HG03571 (cell line): ENCODE measurements around the gene DISC1.

Experiments
- ATAC-seq: cut with Tn5 transposase; IDR thresholded peaks from one replicate; pipeline ENCODE4 v1.9.1; 2021; ENCODE audit not compliant: unreplicated experiment

Gene DISC1

DNA sequence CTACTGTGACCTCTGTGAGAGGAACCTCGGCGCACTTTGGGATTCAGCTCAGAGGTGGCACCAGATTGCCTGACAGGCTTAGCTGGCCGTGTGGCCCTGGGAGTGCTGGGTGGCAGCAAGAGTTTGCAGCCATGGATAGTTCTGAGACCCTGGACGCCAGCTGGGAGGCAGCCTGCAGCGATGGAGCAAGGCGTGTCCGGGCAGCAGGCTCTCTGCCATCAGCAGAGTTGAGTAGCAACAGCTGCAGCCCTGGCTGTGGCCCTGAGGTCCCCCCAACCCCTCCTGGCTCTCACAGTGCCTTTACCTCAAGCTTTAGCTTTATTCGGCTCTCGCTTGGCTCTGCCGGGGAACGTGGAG, 67.5 kb downstream of the DISC1 start:
- no peak for ATAC-seq

GRCh38 chr1:231694465-231695077, 68.0 kb downstream of the DISC1 start:
- no peak for ATAC-seq

DNA sequence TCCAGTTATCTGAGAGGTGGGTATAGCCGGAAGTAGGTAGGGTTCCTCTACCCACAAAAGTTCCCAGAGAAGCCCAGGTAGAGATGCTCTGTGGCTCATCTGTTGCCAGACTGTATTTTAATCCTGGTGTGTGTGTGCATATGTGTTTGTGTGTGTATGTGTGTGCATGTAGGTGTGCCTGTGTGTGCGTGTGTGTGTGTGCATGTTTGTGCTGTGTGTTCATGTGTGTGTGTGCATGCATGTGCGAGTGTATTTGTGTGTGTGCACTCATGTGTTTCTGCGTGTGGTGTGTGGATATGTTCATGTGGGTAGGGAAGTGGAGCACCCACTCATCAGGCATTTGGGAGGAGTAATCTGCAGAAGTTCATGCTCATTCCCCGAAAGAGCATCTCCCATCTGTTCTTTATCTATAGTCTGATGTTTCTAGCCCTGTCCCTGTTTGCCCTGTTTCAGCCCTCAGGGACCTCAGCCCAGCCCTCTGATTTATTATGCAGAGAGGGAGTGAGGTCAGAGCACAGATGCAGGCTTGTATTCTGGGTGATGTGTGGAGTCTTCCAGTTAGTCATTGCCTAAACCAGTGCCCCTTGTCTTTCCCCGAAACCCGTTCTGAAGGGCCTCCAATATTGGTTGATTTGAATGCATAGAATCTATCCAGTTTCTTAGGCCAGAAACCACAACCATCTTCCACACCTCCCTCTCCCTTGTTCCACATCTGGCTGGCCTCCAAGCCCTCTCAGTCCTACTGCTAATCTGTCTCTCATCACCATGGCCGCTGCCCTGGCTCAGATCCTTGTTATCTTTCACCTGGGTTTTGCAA, 69.1 kb downstream of the DISC1 start:
- ATAC-seq, result no peak

DNA sequence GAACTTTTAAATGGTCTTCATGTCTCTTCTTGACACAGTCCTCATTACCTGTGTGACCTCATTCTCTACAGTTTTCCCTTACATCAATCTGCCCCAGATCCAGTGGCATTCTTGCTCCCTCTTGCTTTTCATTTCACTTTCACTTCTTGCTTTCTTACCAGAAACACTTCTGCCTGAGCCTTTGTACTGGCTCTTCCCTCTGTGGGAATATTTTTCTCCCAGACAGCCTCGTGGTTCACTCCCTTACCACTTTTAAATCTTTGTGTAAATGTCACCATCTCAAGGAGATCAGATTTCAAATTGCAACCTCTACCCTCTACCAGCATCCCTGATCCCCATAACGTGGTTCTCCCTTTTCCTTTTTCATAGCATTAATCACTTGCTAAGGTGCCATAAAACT, 73.2 kb downstream of the DISC1 start:
- no peak for ATAC-seq

GRCh38 chr1:231701306-231701705, 74.7 kb downstream of the DISC1 start:
- no peak for ATAC-seq

GRCh38 chr1:231702331-231702730, 75.7 kb downstream of the DISC1 start:
- ATAC-seq, result no peak

- ATAC-seq, result no peak
Observed at GRCh38 chr1:231702804-231703203, 76.2 kb downstream of the DISC1 start.

DNA sequence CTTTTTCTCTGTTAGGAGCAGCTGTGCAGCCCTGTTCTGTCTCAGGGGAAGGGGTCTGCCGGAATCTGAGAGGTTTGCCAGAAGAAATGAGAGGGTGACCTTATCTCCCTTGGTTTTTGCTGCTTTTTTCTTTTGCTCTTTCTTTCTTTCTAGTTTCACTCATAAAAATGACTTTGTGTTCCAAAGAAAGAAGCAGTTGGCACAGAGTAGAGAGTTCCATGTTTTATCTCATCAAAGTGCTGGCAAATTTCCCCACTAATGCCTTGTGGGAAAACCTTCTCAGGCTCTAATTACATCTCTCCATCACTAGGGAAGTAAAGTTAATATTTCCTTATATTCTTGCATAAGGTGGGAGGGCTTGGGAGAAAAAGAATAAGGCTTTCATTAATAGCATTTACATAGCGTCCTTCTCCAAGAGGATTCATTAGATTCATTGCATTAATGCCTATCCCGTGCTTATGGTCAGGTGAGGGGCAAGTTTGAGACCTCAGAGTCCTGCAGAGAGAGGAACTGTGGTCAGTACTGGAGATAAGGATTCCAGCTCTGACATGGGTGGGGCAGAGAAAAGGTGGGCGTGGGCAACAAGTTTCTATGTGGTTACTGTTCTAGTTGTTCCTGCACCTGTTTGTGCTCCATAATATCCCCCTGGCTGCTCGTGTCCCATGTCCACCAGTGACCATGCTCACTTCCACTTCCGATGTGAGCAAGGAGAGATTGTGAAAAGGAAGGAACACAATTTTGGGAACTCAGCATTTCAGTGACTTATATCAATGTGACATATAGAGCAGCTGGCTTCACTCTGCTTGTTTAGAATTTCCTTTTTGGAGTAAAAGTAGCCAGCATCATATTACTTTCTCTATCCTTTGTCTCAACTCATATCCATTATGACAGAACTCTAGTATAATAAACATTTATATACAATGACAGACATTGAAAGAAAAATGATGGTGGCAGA, 79.5 kb downstream of the DISC1 start:
- no peak for ATAC-seq

DNA sequence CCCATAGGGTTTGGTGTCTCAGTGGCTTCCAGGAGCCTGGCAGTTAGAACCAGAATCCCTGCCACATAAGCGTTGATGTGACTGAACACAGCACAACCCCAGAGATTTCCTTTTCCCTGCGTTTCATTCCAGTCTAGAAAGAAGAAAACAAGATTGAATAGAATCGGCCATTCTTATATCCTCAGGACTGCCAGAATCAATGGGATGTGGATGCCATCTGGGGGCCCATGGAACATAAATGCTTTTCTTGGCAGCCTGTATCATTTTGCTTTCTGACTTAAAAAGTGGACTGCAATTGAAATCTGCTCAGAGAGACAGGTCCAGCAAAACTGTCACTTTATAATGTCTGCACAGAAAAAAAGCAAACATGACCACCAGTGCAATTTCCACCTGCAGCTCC, 80.3 kb downstream of the DISC1 start:
- ATAC-seq, result no peak

- no peak for ATAC-seq
Observed at GRCh38 chr1:231707407-231707806, 80.8 kb downstream of the DISC1 start.

GRCh38 chr1:231708394-231708793, 81.8 kb downstream of the DISC1 start:
- no peak for ATAC-seq

GRCh38 chr1:231714440-231714839, 87.8 kb downstream of the DISC1 start:
- no peak for ATAC-seq

DNA sequence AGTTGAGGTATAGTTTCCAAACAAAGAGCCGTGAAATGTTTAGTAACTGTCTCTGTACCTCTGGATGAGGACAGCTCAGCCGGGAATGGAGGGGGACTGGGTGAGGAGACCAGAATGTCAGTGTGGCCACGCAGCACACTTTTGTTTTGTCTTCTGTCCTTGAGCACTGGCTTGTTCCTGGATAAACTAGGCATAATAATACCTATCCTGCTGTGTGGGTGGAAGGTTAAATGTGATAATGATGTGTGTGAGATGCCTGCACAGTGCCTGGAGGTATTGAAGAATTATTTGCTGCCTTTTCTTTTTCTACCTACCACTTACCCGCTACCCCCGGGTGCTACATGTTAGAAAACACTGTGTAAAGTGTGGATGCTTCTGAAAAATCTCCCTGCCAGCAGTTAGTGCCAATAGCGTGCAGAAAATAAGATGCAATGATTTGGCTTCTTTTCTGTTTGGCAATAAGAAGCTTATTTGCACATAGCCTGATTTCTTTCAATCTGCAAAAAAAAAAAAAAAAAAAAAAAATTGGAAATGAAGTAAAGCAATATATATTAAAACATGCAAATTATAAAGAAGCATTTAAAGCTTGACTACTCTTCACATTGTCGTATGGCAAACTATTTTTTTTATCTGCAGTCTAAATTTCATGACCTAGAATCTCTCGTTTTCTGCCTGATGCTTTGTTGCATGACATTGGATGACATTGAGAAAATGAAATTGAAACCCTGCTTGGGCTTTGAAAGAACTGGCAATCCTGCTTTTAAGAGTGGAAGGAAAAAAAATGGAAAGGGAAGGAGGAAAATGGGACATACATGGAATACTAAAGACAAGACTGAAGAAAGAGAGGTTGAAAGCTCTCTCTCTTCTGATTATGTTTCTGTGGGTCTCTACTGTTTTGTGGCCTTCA, 89.5 kb downstream of the DISC1 start:
- ATAC-seq, result no peak

- ATAC-seq, result no peak
Observed at GRCh38 chr1:231716879-231717278, 90.3 kb downstream of the DISC1 start.

DNA sequence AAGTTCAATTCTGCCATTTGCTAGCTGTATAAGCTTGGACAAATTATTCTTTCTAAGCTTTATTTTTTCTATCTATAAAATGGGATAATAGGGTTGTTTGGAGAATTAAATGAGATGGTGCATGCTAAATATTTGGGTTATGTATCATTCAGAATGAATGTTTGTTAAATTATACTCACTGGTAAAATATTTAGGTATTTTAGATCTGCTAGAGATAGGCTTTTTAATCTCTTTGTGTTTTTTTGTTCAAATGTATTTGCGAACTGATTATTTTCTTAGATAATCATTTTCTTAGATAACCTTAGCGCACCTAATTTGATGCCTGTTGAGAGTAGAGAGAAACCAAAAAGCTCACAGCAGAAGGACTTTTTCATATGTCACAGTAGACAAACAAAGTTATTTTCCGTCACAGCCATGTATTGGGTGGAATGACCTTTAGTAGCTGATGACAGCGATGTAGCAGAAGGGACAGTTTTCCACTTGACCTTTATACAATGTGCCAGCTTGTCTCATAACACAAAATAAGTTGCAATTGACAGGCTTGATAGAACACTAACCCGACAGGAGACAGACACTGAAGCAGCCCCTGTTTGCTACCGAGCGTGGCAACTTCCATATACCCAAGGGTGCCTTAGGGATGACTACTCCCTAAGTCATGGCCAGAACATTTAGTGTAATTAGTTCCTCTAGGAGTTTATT, 93.0 kb downstream of the DISC1 start:
- ATAC-seq, result no peak

DNA sequence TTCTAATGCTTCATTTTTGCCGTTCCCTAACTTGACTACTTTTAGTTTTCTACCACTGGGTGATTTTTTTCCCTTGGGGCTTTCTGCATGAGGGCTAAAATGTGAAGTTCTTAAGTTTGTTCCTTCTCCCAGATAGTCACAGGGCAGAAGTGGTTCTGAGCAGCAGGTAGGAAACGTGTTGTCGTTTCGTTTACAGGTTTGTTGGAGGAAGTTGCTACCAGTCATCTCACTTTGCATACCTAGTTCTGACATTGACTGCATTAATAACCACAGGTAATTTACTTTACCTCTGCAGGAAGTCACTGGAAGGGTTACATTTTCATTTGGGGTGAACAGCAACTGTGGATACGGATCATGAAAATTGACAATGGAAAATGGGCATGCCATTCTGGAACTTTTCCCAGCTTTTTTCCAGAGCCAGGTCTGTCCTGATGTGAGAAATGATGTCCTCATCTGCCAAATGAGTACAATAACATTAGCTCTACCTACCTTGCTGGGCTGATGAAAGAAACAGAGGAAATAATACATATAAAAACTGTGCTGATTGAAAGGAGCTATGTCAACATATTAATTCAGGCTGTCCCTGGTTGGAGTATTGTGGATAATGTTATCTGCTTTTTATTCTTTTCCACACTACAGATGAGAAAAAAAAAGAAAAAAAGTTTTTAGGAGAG, 94.2 kb downstream of the DISC1 start:
- ATAC-seq, result no peak

GRCh38 chr1:231721436-231721835, 94.8 kb downstream of the DISC1 start:
- no peak for ATAC-seq

- no peak for ATAC-seq
Observed at GRCh38 chr1:231722356-231722755, 95.8 kb downstream of the DISC1 start.

GRCh38 chr1:231723146-231723545, 96.6 kb downstream of the DISC1 start:
- no peak for ATAC-seq
